B cell (primary cell): ENCODE data around the gene ARGLU1.

Experiments
- EZH2 ChIP-seq: IDR thresholded peaks from 2 replicates; pipeline ENCODE4 v1.6.1; 2012; ENCODE audit warnings: borderline replicate concordance, low read depth, mild to moderate bottlenecking, moderate library complexity, low read length; ENCODE audit not compliant: insufficient read depth, poor library complexity, severe bottlenecking
- TF ChIP-seq, protein P1 (sequence below): fragments of 200-600 bp; IDR thresholded peaks from one replicate; pipeline ENCODE4 v1.8.0; 2022; ENCODE audit warnings: antibody characterized with exemption, mild to moderate bottlenecking

DNA sequence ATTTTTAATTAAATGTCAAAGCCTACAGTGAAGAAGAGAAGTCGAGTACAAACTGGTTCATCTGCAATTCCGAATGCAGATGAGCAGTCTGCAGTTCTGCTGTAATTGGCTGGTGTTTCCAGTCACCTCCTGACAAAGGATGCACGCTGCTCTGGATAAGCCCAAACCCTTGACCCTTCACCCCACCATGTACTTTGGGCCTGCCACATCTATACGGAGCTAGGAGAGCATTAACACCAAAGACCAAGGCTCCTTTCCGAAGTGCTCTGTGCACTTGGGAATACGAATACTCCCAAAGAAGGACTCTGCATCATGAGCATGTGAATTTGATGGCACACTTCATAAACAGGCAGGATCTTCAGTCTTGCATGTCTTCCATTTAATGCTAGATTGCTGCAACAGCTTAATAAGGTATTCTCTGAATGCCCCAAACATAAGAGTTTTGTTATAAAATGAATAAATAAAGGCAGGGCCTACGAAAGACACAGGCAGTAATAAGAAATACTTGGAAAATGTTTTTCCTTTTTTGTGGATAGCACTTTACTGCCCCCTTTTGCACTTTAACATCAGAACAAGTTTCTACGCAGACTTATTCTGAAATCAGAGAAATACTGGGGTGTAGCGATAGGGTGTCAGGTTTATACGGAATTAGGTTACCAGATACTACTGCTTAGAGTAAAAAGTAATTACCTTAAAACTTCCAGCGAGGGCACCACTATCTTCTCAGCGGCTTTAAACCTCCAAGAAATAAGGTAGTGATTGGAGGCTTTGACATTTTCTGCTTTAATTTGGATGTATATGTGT is 47.5 kb downstream of the ARGLU1 start:
- no peak for TF ChIP-seq EZH2
- TF ChIP-seq, protein P1, sequence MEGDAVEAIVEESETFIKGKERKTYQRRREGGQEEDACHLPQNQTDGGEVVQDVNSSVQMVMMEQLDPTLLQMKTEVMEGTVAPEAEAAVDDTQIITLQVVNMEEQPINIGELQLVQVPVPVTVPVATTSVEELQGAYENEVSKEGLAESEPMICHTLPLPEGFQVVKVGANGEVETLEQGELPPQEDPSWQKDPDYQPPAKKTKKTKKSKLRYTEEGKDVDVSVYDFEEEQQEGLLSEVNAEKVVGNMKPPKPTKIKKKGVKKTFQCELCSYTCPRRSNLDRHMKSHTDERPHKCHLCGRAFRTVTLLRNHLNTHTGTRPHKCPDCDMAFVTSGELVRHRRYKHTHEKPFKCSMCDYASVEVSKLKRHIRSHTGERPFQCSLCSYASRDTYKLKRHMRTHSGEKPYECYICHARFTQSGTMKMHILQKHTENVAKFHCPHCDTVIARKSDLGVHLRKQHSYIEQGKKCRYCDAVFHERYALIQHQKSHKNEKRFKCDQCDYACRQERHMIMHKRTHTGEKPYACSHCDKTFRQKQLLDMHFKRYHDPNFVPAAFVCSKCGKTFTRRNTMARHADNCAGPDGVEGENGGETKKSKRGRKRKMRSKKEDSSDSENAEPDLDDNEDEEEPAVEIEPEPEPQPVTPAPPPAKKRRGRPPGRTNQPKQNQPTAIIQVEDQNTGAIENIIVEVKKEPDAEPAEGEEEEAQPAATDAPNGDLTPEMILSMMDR = no peak
